ENCODE data around the gene EAPP.
"Not testable (repeated sequence)": the region's sequence is repeated elsewhere in the genome, so short reads cannot be mapped to it uniquely, and the experiment has no call there.

DNA sequence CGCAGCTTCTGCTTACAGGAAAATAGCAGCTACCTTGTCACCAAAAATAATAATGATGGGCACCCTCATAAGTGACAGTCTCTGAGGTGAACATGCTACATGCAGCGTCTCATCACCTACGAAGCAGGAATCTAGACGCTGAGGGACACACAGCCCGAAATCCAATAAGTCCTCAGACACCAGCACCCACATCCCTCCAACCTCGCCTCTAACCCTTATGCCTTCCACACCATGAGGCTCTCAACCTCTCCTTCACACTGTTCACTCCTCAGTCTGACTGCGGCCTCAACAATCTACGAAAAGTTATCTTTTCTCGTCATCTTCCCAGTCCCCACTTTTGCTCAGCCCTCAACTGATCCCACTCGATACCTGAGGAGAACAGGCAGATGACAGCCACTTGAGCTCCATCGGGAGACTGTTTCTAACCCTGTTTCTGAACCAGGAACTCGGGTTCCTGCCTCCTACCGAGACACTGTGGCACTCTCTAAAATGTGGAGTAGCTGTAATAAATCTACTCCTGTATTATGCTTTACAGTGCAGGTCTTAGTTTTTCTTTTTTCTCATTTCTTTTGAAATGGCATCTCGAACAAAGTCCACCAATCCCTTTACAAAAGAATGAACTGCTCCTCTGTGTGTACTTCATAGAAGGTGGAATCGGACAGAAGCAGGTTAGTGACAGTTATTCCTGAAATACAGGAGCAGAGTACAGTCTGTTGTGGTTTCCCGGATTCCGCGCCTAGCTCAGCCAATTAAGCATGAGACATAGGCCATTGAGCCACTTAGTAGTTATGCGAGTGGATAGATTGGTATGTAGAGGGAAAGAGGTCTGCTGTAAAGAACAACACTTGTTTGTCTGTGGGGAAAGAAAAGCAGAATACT is 919 bp upstream of the EAPP start:
- TF ChIP-seq, protein P1, sequence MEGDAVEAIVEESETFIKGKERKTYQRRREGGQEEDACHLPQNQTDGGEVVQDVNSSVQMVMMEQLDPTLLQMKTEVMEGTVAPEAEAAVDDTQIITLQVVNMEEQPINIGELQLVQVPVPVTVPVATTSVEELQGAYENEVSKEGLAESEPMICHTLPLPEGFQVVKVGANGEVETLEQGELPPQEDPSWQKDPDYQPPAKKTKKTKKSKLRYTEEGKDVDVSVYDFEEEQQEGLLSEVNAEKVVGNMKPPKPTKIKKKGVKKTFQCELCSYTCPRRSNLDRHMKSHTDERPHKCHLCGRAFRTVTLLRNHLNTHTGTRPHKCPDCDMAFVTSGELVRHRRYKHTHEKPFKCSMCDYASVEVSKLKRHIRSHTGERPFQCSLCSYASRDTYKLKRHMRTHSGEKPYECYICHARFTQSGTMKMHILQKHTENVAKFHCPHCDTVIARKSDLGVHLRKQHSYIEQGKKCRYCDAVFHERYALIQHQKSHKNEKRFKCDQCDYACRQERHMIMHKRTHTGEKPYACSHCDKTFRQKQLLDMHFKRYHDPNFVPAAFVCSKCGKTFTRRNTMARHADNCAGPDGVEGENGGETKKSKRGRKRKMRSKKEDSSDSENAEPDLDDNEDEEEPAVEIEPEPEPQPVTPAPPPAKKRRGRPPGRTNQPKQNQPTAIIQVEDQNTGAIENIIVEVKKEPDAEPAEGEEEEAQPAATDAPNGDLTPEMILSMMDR (IDR thresholded peaks at IDR 0.05): not testable (repeated sequence)
- not testable (repeated sequence) for TF ChIP-seq POLR2A (IDR thresholded peaks at IDR 0.05)
